Endometrial microvascular endothelial cells (primary cell): ENCODE measurements around the gene OR5AN1. TPM values are rescaled to one million over a fixed set of nuclear protein-coding genes. Genes with fewer than 3 reads are reported as not detected.

Experiments
- in situ Hi-C: cut with HindIII; loops from 2 replicates; pipeline ENCODE4 v1.10.0; 2017; ENCODE audit warnings: low sequenced_read_pairs, low pct_unique_long_range_greater_than_20kb; ENCODE audit errors: inconsistent ontology term
- total RNA-seq: library from RNA; depleted of rRNA; stranded (reverse); fragments of >200 nt; gene quantifications from one replicate; pipeline ENCODE4 v1.2.3, GENCODE V29; 2015; ENCODE audit errors: inconsistent ontology term

Gene OR5AN1
- total RNA-seq, 1 donor from 2014 or later, result not detected

- in situ Hi-C loops, result no loop called here
Observed at GRCh38 chr11:59417023-59417422, 58.3 kb downstream of the OR5AN1 start.

GRCh38 chr11:59418156-59418555 lies 59.5 kb downstream of the OR5AN1 start:
- in situ Hi-C loops, result no loop called here

Other genes starting within 250 kb of the OR5AN1 start
- gene FAM111A, start 216.0 kb upstream of the OR5AN1 start, total RNA-seq, result 61.5 TPM
- gene DTX4, start 186.8 kb upstream of the OR5AN1 start, total RNA-seq, result not detected
- not detected for gene MPEG1, start 146.0 kb upstream of the OR5AN1 start, total RNA-seq
- not detected for gene OR5A2, start 67.5 kb downstream of the OR5AN1 start, total RNA-seq
- gene OR5A1, start 77.6 kb downstream of the OR5AN1 start, total RNA-seq, result not detected
- gene OR4D6, start 98.1 kb downstream of the OR5AN1 start, total RNA-seq, result not detected
- gene OR4D10, start 114.4 kb downstream of the OR5AN1 start, total RNA-seq, result not detected
- not detected for gene OR4D11, start 144.7 kb downstream of the OR5AN1 start, total RNA-seq
- not detected for gene OR4D9, start 152.6 kb downstream of the OR5AN1 start, total RNA-seq